ENCODE measurements around the gene DOC2B.

DOC2B gene

GRCh38 chr17:178292-179065, 3.0 kb downstream of the DOC2B start:
- no peaks in the 10 kb centered on the region for H3K9me3 ChIP-seq (ENCODE audit: low read length)
- no peak overlapping the region for H3K9ac ChIP-seq (ENCODE audit: low read length)
- no peak overlapping the region for H3K27ac ChIP-seq (ENCODE audit: low read depth, low read length, poor library complexity, severe bottlenecking)
- H3K27me3 ChIP-seq (ENCODE audit: insufficient read depth, low read length), result no peaks in the 10 kb centered on the region; the same call in none of the 2 replicates
- H3K4me3 ChIP-seq (ENCODE audit: low read depth, low read length, poor library complexity, severe bottlenecking), result no peak overlapping the region
- no peak overlapping the region for H2AFZ ChIP-seq (ENCODE audit: low read length)
- no peaks in the 10 kb centered on the region for H3K4me1 ChIP-seq (ENCODE audit: insufficient read depth, low read length, severe bottlenecking)
- H3K4me2 ChIP-seq (ENCODE audit: low read length), result no peak overlapping the region
- TF ChIP-seq CTCF (IDR thresholded peaks at IDR 0.05; ENCODE audit: low read length), result no peak
- TF ChIP-seq EZH2 (IDR thresholded peaks at IDR 0.05; ENCODE audit: borderline replicate concordance, low read length), result no peak
- no peaks in the 10 kb centered on the region for H3K36me3 ChIP-seq (ENCODE audit: insufficient read depth, low read length)
- H4K20me1 ChIP-seq (ENCODE audit: insufficient read depth, low read length), result no peaks in the 10 kb centered on the region
- H3K9me2 ChIP-seq (ENCODE audit: low read depth, low read length), result no peaks in the 10 kb centered on the region
- H3F3A ChIP-seq (ENCODE audit: insufficient read depth, low read length), result no peaks in the 10 kb centered on the region
- H3K79me2 ChIP-seq (ENCODE audit: insufficient read depth, low read length), result no peaks in the 10 kb centered on the region

GRCh38 chr17:177762-178161, 3.7 kb downstream of the DOC2B start:
- Histone ChIP-seq H3K79me2 (ENCODE audit: insufficient read depth, low read length) (no peaks in the 10 kb centered on the region), H3K4me2 (ENCODE audit: low read length) (no peak overlapping the region), H3K9ac (ENCODE audit: low read length) (no peak overlapping the region), H3K9me2 (ENCODE audit: low read depth, low read length) (no peaks in the 10 kb centered on the region), H3K9me3 (ENCODE audit: low read length) (no peaks in the 10 kb centered on the region), H3K27ac (ENCODE audit: low read depth, low read length, poor library complexity, severe bottlenecking) (no peak overlapping the region), H2AFZ (ENCODE audit: low read length) (no peak overlapping the region), H3K27me3 (ENCODE audit: insufficient read depth, low read length) (no peaks in the 10 kb centered on the region; the same call in 1 of the 2 replicates), H4K20me1 (ENCODE audit: insufficient read depth, low read length) (no peaks in the 10 kb centered on the region), H3F3A (ENCODE audit: insufficient read depth, low read length) (no peaks in the 10 kb centered on the region), H3K36me3 (ENCODE audit: insufficient read depth, low read length) (no peaks in the 10 kb centered on the region), H3K4me1 (ENCODE audit: insufficient read depth, low read length, severe bottlenecking) (no peaks in the 10 kb centered on the region), H3K4me3 (ENCODE audit: low read depth, low read length, poor library complexity, severe bottlenecking) (no peak overlapping the region)
- TF ChIP-seq CTCF (IDR thresholded peaks at IDR 0.05; ENCODE audit: low read length) (no peak), EZH2 (IDR thresholded peaks at IDR 0.05; ENCODE audit: borderline replicate concordance, low read length) (no peak)

- Histone ChIP-seq H2AFZ (ENCODE audit: low read length) (no peak overlapping the region), H4K20me1 (ENCODE audit: insufficient read depth, low read length) (no peaks in the 10 kb centered on the region), H3K4me1 (ENCODE audit: insufficient read depth, low read length, severe bottlenecking) (no peaks in the 10 kb centered on the region), H3K9me3 (ENCODE audit: low read length) (no peaks in the 10 kb centered on the region), H3K36me3 (ENCODE audit: insufficient read depth, low read length) (no peaks in the 10 kb centered on the region), H3K4me2 (ENCODE audit: low read length) (no peak overlapping the region), H3K9ac (ENCODE audit: low read length) (no peak overlapping the region), H3K27ac (ENCODE audit: low read depth, low read length, poor library complexity, severe bottlenecking) (no peak overlapping the region), H3K9me2 (ENCODE audit: low read depth, low read length) (no peaks in the 10 kb centered on the region), H3K27me3 (ENCODE audit: insufficient read depth, low read length) (no peaks in the 10 kb centered on the region; the same call in 1 of the 2 replicates), H3K4me3 (ENCODE audit: low read depth, low read length, poor library complexity, severe bottlenecking) (no peak overlapping the region), H3K79me2 (ENCODE audit: insufficient read depth, low read length) (no peaks in the 10 kb centered on the region), H3F3A (ENCODE audit: insufficient read depth, low read length) (no peaks in the 10 kb centered on the region)
- TF ChIP-seq EZH2 (IDR thresholded peaks at IDR 0.05; ENCODE audit: borderline replicate concordance, low read length), result no peak
- no peak for TF ChIP-seq CTCF (IDR thresholded peaks at IDR 0.05; ENCODE audit: low read length)
Observed at GRCh38 chr17:177155-177554, 4.3 kb downstream of the DOC2B start.

Measured in OCI-LY1 (cell line).